Lower leg skin (tissue), 3 donors: ENCODE data around the gene MPIG6B.

ENCODE experiments used
- CTCF ChIP-seq, 3 donors: fragments of 450-650 bp; IDR thresholded peaks; one replicate each; pipeline ENCODE4 v1.5.1; 2016; ENCODE audit warnings: antibody characterized with exemption in 3 of 3, mild to moderate bottlenecking in 3 of 3, moderate library complexity in 2 of 3
- POLR2A ChIP-seq, 2 donors: fragments of 450-650 bp; IDR thresholded peaks; one replicate each; pipeline ENCODE4 v1.6.1; 2016 to 2017; ENCODE audit warnings: antibody characterized with exemption in 2 of 2, mild to moderate bottlenecking in 1 of 2, moderate library complexity in 1 of 2

DNA sequence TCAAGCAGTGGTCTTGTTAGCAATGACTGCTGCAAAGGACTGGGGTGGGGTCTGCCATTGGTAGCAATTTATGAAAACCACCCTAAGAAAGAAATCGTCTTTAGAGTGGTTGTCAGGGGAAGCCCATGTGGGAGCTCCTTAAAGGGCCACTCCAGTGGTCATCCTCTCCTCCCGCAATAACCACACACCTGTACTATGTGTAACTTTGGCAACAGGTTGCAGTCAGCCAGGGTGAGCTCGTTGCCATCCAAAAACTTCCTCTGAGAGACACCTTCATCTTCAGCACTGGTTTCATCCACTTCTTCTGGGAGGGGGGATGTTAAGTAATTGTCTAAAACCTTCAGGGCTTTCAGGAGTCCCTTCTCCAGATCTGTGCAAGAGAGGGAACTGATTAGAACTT, 8.9 kb downstream of the MPIG6B start:
- TF ChIP-seq CTCF (IDR thresholded peaks at IDR 0.05) (no peak), POLR2A (IDR thresholded peaks at IDR 0.05) (no peak)
